Hepatocyte (in vitro differentiated cells): ENCODE results near the gene SELENOI. TPM values are rescaled to one million over a fixed set of nuclear protein-coding genes. Genes with fewer than 3 reads are reported as not detected.
"Not testable (repeated sequence)": the region's sequence is repeated elsewhere in the genome, so short reads cannot be mapped to it uniquely, and the experiment has no call there.

ENCODE experiments used
- DNase-seq: peaks from one replicate; pipeline ENCODE4 v3.0.0-alpha.2; 2016; ENCODE audit warnings: low spot score
- H2AFZ ChIP-seq: fragments of 200-600 bp; sonication (generic); 2 replicates; pipeline ENCODE4 v1.6.0; 2016; ENCODE audit warnings: antibody characterized with exemption, mild to moderate bottlenecking
- H3K27ac ChIP-seq: fragments of 200-600 bp; sonication (generic); 2 replicates; pipeline ENCODE4 v1.5.1; 2016; ENCODE audit warnings: mild to moderate bottlenecking
- H3K27me3 ChIP-seq: fragments of 200-600 bp; sonication (generic); 2 replicates; pipeline ENCODE4 v1.6.1; 2016
- H3K36me3 ChIP-seq: fragments of 200-600 bp; sonication (generic); replicated peaks from 2 replicates; pipeline ENCODE4 v1.5.1; 2016; ENCODE audit warnings: low read depth; ENCODE audit not compliant: insufficient read depth
- H3K4me1 ChIP-seq: fragments of 200-600 bp; sonication (generic); 2 replicates; pipeline ENCODE4 v1.5.1; 2016; ENCODE audit warnings: mild to moderate bottlenecking, moderate library complexity; ENCODE audit not compliant: insufficient read depth
- H3K4me2 ChIP-seq: fragments of 200-600 bp; sonication (generic); 2 replicates; pipeline ENCODE4 v1.6.0; 2016
- H3K4me3 ChIP-seq: fragments of 200-600 bp; sonication (generic); 2 replicates; pipeline ENCODE4 v1.5.1; 2016; ENCODE audit warnings: mild to moderate bottlenecking
- H3K79me2 ChIP-seq: fragments of 200-600 bp; sonication (generic); 2 replicates; pipeline ENCODE4 v1.6.0; 2017; ENCODE audit warnings: mild to moderate bottlenecking
- H3K9me2 ChIP-seq: fragments of 200-600 bp; sonication (generic); replicated peaks from 2 replicates; pipeline ENCODE4 v1.6.0; 2017; ENCODE audit warnings: mild to moderate bottlenecking; ENCODE audit not compliant: insufficient read depth
- H3K9me3 ChIP-seq: fragments of 200-600 bp; sonication (generic); 2 replicates; pipeline ENCODE4 v1.5.1; 2016; ENCODE audit warnings: low read depth, mild to moderate bottlenecking
- H4K20me1 ChIP-seq: fragments of 200-600 bp; sonication (generic); 2 replicates; pipeline ENCODE4 v1.6.0; 2016; ENCODE audit warnings: mild to moderate bottlenecking; ENCODE audit not compliant: insufficient read depth, poor library complexity, severe bottlenecking
- CTCF ChIP-seq: fragments of 200-600 bp; sonication (generic); IDR thresholded peaks from 2 replicates; pipeline ENCODE4 v1.5.1; 2016; ENCODE audit warnings: antibody characterized with exemption, mild to moderate bottlenecking; ENCODE audit not compliant: poor library complexity
- EZH2 ChIP-seq: fragments of 200-600 bp; sonication (generic); IDR thresholded peaks from 2 replicates; pipeline ENCODE4 v1.6.1; 2016; ENCODE audit warnings: antibody characterized with exemption, mild to moderate bottlenecking, borderline replicate concordance
- EZH2phosphoT487 ChIP-seq: fragments of 200-600 bp; sonication (generic); IDR thresholded peaks from one replicate; pipeline ENCODE4 v1.6.1; 2018; ENCODE audit warnings: antibody characterized with exemption, mild to moderate bottlenecking, low read depth, moderate library complexity; ENCODE audit not compliant: unreplicated experiment, severe bottlenecking
- WGBS: methylation state at CpG from one replicate; pipeline ENCODE4 v1.1.6; 2016; ENCODE audit warnings: low lambda C conversion rate; ENCODE audit errors: missing lambda C conversion rate; 5-methylcytosine and 5-hydroxymethylcytosine counted together
- polyA plus RNA-seq: library from polyadenylated mRNA; unstranded; fragments of >200 nt; fragmentation: Nextera tagmentation; extraction: Ambion mirVana; gene quantifications from 2 replicates; pipeline ENCODE4 v1.2.1, GENCODE V29; 2016
- total RNA-seq: library from RNA; depleted of rRNA; stranded (reverse); fragments of >200 nt; gene quantifications from 2 replicates; pipeline ENCODE4 v1.2.3, GENCODE V29; 2014

Gene SELENOI
- total and polyA plus RNA-seq, 2 experiments from 2014 or later = 6.4 to 34.4 TPM

DNA sequence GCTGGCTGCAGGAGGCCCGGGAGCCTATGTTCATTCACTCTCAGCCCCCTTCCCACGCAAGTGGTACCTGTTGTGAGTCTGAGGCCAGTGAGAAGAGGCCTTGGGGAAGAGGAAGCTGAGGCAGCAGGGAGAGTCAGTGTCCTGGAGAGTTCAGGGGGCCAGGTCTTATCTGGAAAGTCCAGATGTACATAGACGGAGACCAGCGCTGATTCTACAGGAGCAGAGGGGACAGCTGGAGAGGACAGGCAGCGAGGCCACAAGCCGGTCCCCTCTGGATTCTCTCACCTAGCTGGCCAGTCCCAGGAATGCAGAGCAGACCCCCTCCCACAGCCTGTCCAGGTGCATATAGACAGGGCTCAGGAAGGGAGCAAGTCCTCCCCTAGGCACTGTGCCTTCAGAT, 29.1 kb upstream of the SELENOI start:
- H3K36me3 ChIP-seq = no peaks in the 10 kb centered on the region
- H4K20me1 ChIP-seq = no peaks in the 10 kb centered on the region
- no peak overlapping the region for H3K4me2 ChIP-seq
- no peaks in the 10 kb centered on the region for H3K79me2 ChIP-seq
- H3K9me2 ChIP-seq = no peaks in the 10 kb centered on the region
- H3K9me3 ChIP-seq = no peaks in the 10 kb centered on the region
- no peak overlapping the region for H3K4me3 ChIP-seq
- DNase-seq = no peak
- no peaks in the 10 kb centered on the region for H3K4me1 ChIP-seq
- TF ChIP-seq CTCF = no peak
- TF ChIP-seq EZH2 = no peak
- no peak for TF ChIP-seq EZH2phosphoT487
- no peak overlapping the region for H3K27ac ChIP-seq
- H3K27me3 ChIP-seq = no peaks in the 10 kb centered on the region
- WGBS = 70% methylated on average over 6 of the region's 6 CpGs
- H2AFZ ChIP-seq = no peak overlapping the region

GRCh38 chr2:26317377-26318105, 28.4 kb upstream of the SELENOI start:
- H3K9me3 ChIP-seq = no peaks in the 10 kb centered on the region
- 77% methylated on average over 8 of the region's 8 CpGs for WGBS
- no peaks in the 10 kb centered on the region for H3K27me3 ChIP-seq
- H3K4me1 ChIP-seq = no peaks in the 10 kb centered on the region
- DNase-seq = no peak
- H3K4me3 ChIP-seq = no peak overlapping the region
- no peaks in the 10 kb centered on the region for H4K20me1 ChIP-seq
- H3K9me2 ChIP-seq = no peaks in the 10 kb centered on the region
- no peak overlapping the region for H3K4me2 ChIP-seq
- H3K27ac ChIP-seq = no peak overlapping the region
- no peak for TF ChIP-seq EZH2phosphoT487
- no peak for TF ChIP-seq EZH2
- TF ChIP-seq CTCF = no peak
- no peak overlapping the region for H2AFZ ChIP-seq
- no peaks in the 10 kb centered on the region for H3K79me2 ChIP-seq
- H3K36me3 ChIP-seq = no peaks in the 10 kb centered on the region

GRCh38 chr2:26318950-26319349, 27.0 kb upstream of the SELENOI start:
- Histone ChIP-seq H3K27me3 (no peaks in the 10 kb centered on the region), H3K9me3 (no peaks in the 10 kb centered on the region), H3K4me2 (no peak overlapping the region), H3K36me3 (no peaks in the 10 kb centered on the region), H3K9me2 (no peaks in the 10 kb centered on the region), H3K27ac (no peak overlapping the region), H3K79me2 (no peaks in the 10 kb centered on the region), H4K20me1 (no peaks in the 10 kb centered on the region), H3K4me1 (no peaks in the 10 kb centered on the region), H3K4me3 (no peak overlapping the region), H2AFZ (no peak overlapping the region)
- DNase-seq = no peak
- TF ChIP-seq EZH2 (no peak), EZH2phosphoT487 (no peak), CTCF (no peak)
- WGBS = 66% methylated on average over 6 of the region's 6 CpGs

DNA sequence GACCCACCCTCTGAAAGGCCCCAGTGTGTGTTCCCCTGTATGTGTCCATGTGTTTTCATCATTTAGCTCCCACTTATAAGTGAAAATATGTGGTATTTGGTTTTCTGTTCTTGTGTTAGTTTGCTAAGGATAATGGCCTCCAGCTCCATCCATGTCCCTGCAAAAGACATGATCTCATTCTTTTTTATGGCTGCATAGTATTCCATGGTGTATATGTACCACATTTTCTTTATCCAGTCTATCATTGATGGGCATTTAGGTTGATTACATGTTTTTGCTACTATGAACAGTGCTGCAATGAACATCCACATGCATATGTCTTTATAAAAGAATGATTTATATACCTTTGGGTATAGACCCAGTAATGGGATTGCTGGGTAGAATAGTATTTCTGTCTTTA, 21.5 kb upstream of the SELENOI start:
- not testable (repeated sequence) for H2AFZ ChIP-seq, DNase-seq, H3K79me2 ChIP-seq, H3K4me1 ChIP-seq, H4K20me1 ChIP-seq, H3K9me2 ChIP-seq, H3K4me2 ChIP-seq, H3K27me3 ChIP-seq, H3K36me3 ChIP-seq, H3K9me3 ChIP-seq, H3K27ac ChIP-seq, H3K4me3 ChIP-seq
